Embryonic facial prominence (tissue), 1 donor: ENCODE data around the gene AGBL2.
"Not testable (repeated sequence)": the region's sequence is repeated elsewhere in the genome, so short reads cannot be mapped to it uniquely, and the experiment has no call there.

ENCODE experiments used
- DNase-seq: peaks from one replicate; pipeline ENCODE4 v3.0.0-alpha.2; 2016; ENCODE audit errors: extremely low spot score

Gene AGBL2

DNA sequence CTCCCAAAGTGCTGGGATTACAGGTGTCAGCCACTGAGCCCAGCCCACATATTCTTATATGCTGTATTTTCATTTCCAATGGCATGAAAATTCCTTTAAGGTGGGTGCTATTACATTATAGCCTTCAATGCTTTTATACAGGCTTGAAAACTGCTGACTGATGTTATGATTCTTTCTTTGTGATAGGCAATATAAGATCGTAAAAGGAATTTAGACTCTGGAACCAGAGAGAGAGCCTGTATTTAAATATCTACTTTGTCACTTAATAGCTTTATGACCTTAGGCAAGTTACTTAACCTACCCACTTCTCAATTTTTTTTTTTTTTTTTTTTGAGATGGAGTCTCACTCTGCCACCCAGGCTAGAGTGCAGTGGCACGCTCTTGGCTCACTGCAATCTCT is 26.2 kb downstream of the AGBL2 start:
- no peak for DNase-seq

DNA sequence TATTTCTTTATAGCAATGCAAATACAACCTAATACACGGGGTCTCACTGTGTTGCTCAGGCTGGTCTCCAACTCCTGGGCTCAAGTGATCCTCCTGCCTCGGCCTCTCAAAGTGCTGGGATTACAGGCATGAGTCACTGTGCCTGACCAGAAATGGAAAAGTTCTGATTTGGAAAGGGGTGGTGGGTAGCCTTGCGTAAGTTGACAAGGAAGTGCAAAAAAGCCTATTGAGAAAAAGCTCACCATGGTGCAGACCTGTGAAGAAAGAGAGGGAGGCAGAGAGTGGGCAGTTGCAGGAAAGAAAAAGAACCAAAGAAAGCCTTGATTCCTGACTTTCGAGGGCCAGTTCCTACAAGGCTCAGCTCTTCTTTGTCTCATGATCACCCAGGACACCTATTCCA is 27.1 kb downstream of the AGBL2 start:
- no peak for DNase-seq

DNA sequence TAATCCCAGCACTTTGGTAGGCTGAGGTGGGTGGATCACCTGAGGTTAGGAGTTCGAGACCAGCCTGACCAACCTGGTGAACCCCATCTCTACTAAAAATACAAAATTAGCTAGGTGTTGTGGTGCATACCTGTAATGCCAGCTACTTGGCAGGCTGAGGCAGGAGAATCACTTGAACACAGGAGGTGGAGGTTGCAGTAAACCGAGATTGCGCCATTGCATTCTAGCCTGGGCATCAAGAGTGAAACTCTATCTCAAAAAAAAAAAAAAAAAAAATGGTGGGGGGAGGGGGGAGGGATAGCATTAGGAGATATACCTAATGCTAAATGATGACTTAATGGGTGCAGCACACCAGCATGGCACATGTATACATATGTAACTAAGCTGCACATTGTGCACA is 28.5 kb downstream of the AGBL2 start:
- DNase-seq = not testable (repeated sequence)

DNA sequence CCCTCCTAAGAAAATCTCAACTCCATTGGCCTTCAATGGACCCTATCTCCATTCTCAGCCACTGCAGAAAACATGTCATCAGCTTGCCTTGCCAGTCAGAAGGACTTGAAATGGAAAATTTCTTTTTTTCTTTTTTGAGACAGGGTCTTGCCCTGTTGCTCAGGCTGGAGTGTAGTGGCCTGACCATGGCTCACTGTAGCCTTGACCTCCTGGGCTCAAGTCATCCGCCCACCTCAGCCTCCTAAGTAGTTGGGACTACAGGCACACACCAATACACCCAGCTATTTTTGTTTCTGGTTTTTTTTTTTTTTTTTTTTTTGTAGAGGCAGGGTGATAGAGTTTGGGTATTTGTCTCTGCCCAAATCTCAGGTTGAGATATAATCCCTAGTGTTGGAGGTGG is 29.0 kb downstream of the AGBL2 start:
- DNase-seq = no peak

GRCh38 chr11:47675851-47676250 is 39.3 kb downstream of the AGBL2 start:
- no peak for DNase-seq

GRCh38 chr11:47672283-47672730 is 42.9 kb downstream of the AGBL2 start:
- DNase-seq = no peak

DNA sequence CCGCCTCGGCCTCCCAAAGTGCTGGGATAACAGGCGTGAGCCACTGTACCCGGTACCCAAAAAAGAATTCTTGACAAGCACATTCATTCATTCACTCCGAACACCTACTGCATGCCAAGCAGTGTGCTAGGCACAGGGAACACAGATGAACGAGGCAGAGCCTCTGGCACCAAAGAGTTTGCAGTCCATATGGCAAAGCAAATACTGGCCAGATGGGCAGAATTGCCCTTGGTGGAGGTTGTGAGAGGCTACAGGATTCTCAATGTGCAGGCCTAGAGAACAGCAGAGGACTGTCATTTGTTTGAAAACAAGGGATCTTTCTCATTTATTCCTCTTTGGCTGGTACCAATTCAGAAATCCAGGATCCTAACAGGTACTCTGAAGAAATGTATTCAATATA is 45.3 kb downstream of the AGBL2 start:
- DNase-seq = no peak

- DNase-seq = no peak
Measured at GRCh38 chr11:47668665-47669064, 46.5 kb downstream of the AGBL2 start.

DNA sequence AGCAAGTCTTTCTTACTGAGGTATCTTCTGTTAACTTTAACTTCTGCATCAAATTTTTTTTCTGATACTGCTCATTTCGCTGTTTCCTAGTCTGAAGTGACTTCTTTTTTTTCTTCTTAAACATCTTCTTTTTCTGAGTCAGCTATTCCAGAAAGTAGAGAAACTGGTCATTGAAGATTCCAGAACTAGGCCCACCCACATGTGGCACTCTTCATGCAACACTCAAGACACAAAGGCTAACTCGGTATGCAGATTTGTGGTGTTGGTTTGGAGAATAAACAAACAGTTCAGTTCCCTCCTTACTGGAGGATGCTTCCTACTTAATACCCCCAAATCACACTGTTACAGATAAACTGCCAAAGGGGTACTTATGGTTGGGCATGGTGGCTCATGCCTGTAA is 47.6 kb downstream of the AGBL2 start:
- DNase-seq = no peak

DNA sequence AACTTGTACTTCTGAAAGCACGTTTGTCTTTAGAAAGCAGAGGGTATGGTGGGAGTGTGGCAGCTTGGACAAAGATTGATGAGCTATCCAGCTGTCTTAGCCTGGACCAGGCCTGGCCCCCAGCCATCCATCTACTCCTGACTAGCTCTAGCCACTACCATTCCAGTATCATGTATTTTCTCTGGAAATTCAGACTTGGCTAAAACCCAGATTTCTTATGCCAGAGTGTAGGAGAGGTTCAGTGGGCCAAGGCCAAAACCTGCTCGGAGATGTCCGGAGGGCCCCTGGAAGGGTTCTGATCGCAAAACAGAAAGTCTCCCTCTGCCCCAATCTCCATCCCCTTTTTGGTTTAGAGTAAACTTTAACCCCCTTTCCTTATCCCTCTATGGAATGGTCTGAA is 48.0 kb downstream of the AGBL2 start:
- no peak for DNase-seq

GRCh38 chr11:47664936-47665335 is 50.2 kb downstream of the AGBL2 start:
- DNase-seq = not testable (repeated sequence)

DNA sequence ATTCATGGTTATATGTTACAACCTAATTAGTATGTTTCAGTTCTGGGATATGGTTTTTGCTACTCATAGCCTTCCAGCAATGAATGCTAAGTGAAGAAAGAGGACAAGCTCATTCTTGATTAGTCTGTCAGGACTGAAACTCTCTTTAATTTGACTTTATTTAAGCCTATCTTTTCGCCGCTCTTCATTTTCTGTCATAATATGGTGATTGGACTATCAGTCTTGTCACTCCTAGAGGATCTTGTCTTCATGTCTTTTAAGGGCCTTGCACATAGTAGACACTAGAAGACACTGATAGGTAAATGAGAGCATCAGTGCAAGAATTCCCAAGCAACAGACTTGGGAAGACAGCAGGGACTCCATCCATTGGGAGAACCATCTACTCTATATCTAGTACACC is 53.9 kb downstream of the AGBL2 start:
- no peak for DNase-seq

DNA sequence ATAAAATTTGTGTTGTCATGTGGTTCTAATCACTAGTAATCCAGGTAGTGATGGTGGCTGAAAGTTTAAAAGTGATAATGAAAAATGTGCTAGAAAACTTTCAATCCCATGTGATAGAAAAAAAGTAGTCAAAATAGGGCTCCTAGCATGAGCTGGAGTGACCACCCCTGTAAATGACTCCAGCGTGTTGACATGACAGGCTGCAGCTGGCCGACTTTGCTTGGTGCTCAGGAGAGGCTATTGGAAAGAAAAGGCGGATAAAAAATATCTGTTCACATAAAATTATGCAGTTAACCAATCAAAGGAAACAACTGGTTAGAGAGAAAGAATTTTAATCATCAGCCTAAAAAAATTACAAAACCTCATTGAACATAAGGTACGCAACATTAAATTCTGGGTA is 55.9 kb downstream of the AGBL2 start:
- DNase-seq = no peak

GRCh38 chr11:47656260-47656885 is 58.8 kb downstream of the AGBL2 start:
- no peak for DNase-seq

DNA sequence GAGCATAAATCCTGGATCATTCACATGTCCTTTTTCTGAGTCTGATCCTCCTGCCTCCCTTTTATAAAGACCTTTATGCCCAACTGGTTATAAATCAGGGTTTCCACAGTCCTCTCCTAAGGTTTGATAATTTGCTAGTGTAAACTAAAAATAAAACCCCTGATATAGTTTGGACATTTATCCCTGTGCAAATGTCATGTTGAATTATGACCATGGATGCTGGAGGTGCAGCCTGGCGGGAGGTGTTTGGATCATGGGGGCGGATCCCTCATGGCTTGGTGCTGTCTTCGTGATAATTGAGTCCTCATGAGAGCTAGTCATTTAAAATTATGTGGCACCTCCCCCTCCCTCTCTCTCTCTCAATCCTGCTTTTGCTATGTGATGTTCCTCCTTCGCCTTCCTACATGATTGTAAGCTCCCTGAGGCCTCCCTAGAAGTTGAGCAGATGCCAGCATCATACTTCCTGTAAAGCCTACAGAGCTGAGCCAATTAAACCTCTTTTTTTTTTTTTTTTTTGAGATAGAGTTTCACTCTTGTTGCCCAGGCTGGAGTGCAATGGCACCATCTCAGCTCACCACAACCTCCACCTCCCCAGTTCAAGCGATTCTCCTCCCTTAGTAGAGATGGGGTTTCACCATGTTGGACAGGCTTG is 63.2 kb downstream of the AGBL2 start:
- DNase-seq = no peak

DNA sequence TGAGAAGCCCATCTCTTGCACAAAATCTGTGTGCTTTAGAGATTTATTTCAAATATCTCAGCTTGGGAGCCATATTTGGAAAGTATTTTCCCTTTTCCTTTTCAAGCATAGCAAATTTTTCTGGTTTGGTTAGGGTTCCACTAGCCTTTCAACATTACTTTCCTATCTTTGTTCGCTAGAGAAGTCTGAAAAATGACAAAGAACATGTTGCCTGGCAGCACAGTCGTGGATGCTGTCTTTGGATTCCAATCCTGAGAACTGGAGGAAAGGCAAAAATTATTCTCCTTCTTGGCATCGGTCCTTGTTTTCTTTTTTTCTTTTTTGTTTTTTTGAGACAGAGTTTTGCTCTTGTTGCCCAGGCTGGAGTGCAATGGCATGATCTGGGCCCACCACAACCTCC is 65.9 kb downstream of the AGBL2 start:
- DNase-seq = no peak

- no peak for DNase-seq
Measured at GRCh38 chr11:47646019-47646418, 69.2 kb downstream of the AGBL2 start.

DNA sequence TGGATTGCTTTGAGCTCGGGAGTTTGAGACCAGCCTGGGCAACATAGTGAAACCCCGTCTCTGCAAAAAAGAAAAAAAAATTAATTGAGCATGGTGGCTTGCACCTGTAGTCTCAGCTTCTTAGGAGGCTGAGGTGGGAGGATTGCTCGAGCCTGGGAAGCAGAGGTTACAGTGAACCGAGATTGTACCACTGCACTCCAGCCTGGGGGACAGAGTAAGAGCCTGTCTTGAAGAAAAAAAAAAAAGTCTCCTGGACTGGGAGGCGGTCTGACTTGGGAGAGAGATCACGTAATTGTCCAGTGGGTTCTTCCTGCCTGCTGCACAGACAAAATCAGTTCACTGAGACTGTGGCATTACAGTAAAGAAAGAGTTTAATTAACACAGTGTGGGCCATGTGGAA is 69.7 kb downstream of the AGBL2 start:
- no peak for DNase-seq

DNA sequence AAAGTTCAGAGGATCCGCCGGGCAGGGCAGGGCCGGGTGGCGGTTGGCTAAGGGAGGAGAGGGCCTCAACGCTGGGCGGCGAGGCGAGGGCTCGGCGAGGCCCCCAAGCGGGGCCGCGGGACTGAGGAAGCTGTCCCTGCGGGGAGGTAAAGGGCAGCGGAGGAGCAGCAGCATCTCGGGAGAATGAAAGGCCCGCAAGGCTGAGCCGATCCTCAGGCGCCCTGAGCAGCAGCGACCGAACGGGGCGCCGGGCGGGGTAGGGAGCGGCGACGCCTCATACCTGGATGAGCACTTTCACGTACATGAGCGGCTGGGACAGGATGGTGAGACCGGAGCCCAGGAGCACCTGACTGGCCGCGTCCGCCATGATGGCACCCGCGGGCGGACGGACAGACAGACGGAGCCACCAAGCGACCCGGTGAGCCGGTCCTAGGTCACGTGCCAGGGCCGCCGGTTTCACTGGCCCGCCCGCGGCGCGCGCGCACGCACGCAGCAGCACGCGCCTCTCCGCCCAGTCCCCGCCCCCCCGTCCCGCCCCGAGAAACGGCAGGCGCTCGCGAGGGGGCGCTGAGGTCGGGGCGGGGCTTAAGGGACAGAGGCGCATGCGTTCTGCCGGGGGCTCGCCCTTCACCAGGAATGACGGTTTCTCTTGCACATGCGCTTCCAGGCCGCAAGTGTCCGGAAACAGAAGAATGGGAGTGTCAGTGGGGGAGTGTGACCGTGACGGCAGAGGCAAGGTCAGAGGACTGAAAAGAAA is 72.9 kb downstream of the AGBL2 start, which contains the start of gene MTCH2:
TSS of gene MTCH2 (minus strand) at position 461 of the 757 bp plus-strand sequence. CDS start at position 367, 94 bp downstream.
- DNase-seq = peak; percentile 92

DNA sequence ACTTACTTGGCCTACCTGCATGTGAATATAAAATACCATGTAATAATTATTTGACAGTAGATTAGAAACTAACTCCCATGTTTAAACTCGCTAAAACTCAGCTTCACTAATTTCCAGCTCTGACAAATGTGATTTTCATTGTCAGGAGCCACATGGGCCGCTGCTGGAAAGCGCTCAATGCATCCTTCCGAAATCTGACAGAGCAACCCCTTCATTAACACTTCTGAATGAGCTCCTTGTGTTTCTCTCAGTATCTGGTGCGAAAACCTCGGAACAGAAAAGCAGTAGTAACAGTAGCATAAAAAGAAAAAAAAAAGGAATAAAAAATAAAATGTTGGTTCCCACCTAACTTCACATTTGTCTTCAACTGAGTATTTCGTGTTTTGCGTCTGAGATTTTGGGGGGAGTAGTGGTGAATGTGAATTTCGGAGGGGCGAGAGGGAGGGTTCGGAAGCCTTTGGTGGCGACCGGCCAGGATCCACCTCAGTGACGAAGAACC is 73.5 kb downstream of the AGBL2 start:
- no peak for DNase-seq

DNA sequence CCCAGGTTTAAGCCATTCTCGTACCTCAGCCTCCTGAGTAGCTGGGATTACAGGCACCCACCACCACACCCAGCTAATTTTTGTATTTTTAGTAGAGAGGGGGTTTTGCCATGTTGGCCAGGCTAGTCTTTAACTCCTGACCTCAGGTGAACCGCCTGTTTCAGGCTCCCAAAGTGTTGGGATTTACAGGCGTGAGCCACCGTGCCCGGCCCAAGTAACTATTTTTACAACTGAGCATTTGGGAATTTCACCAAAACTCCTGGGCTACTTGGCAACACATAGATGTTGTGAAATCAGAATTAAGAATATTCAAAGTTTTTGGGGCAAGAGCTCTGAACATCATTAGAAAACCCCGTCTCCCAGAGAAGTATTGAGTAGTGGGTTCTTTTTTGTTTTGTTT is 74.7 kb downstream of the AGBL2 start:
- DNase-seq = not testable (repeated sequence)

DNA sequence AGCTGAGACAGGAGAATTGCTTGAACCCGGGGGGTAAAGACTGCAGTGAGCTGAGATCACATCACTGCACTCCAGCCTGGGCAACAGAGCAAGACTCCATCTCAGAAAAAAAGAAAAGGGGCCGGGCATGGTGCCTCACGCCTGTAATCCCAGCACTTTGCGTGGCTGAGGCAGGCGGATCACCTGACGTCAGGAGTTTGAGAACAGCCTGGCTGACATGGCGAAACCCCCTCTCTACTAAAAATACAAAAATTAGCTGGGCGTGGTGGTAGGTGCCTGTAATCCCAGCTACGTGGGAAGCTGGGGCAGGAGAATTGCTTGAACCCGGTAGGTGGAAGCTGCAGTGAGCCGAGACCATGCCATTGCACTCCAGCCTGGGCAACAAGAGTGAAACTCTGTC is 78.8 kb downstream of the AGBL2 start:
- DNase-seq = not testable (repeated sequence)

GRCh38 chr11:47631473-47631872 is 83.7 kb downstream of the AGBL2 start:
- DNase-seq = no peak
